ENCODE results near the gene MYO1F. TPM values are rescaled to one million over a fixed set of nuclear protein-coding genes. Genes with fewer than 3 reads are reported as not detected.
"Not testable (repeated sequence)": the region's sequence is repeated elsewhere in the genome, so short reads cannot be mapped to it uniquely, and the experiment has no call there.

Gene MYO1F
- total and polyA plus RNA-seq, 2 experiments from 2014 or later, result 0.54 to 1.6 TPM

DNA sequence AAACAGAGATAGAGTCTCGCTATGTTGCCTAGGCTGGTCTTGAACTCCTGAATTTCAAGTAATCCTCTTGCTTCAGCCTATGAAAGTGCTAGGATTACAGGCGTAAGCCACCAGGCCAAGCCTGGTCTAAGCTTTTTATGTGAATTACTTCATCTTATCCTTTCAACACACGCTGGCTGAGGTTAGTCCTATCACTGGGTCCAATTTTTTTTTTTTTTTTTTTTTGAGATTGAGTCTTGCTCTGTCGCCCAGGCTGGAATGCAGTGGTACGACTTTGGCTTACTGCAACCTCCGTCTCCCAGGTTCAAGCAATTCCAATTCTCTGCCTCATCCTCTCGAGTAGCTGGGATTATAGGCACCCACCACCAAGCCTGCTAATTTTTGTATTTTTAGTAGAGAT, 10.4 kb downstream of the MYO1F start:
- Histone ChIP-seq H2AFZ (no peak overlapping the region), H3K27ac (no peak overlapping the region), H3F3A (ENCODE audit: insufficient read depth) (peaks cover 12% of the 10 kb centered on the region), H3K4me1 (ENCODE audit: insufficient read depth) (peaks cover 31% of the 10 kb centered on the region), H3K4me2 (ENCODE audit: unreplicated experiment) (no peak overlapping the region), H4K20me1 (ENCODE audit: insufficient read depth) (no peaks in the 10 kb centered on the region), H3K9ac (no peak overlapping the region), H3K9me2 (ENCODE audit: insufficient read depth) (no peaks in the 10 kb centered on the region), H3K4me3 (no peak overlapping the region), H3K79me2 (ENCODE audit: insufficient read depth) (no peaks in the 10 kb centered on the region), H3K36me3 (ENCODE audit: low read depth) (no peaks in the 10 kb centered on the region), H3K9me3 (ENCODE audit: low read depth) (no peaks in the 10 kb centered on the region), H3K27me3 (replicated peaks; ENCODE audit: insufficient read depth) (no peaks in the 10 kb centered on the region)
- WGBS, 2 experiments (ENCODE audit: low coverage in 1 of 2, low lambda C conversion rate in 2 of 2, missing lambda C conversion rate in 2 of 2), result 81 to 91% methylated on average over 7 of the region's 7 CpGs
- TF ChIP-seq EZH2phosphoT487 (IDR thresholded peaks at IDR 0.05; ENCODE audit: insufficient read depth, low read depth) (no peak), EZH2 (IDR thresholded peaks at IDR 0.05; ENCODE audit: insufficient read depth, poor library complexity, severe bottlenecking) (no peak)
- in situ Hi-C loops (cut with MboI), result no loop called here
- peak; percentile 19 for DNase-seq

DNA sequence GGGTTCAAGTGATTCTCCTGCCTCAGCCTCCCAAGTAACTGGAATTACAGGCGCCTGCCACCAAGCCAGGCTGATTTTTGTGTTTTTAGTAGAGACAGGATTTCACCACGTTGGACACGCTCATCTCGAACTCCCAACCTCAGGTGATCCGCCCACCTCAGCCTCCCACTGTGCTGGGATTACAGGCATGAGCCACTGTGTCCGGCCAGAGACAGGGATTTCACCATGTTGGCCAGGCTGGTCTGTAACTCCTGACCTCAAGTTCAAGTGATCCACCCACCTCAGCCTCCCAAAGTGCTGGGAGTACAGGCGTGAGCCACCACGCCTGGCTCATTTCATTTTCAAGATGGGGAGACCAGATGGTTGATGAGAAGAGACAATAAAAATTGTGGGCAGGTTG, 12.4 kb downstream of the MYO1F start:
- in situ Hi-C loops (cut with MboI); H4K20me1 ChIP-seq (ENCODE audit: insufficient read depth); H3K9me3 ChIP-seq (ENCODE audit: low read depth); H3K27me3 ChIP-seq (replicated peaks; ENCODE audit: insufficient read depth); H3K36me3 ChIP-seq (ENCODE audit: low read depth); H3K4me3 ChIP-seq; H3K9me2 ChIP-seq (ENCODE audit: insufficient read depth); H3F3A ChIP-seq (ENCODE audit: insufficient read depth); H3K79me2 ChIP-seq (ENCODE audit: insufficient read depth); H3K27ac ChIP-seq; H2AFZ ChIP-seq; H3K9ac ChIP-seq; H3K4me2 ChIP-seq (ENCODE audit: unreplicated experiment); DNase-seq: not testable (repeated sequence)
- H3K4me1 ChIP-seq (ENCODE audit: insufficient read depth), result peaks cover 15% of the 10 kb centered on the region
- WGBS, 2 experiments (ENCODE audit: low coverage in 1 of 2, low lambda C conversion rate in 2 of 2, missing lambda C conversion rate in 2 of 2), result 81 to 88% methylated on average over 8 of the region's 8 CpGs

DNA sequence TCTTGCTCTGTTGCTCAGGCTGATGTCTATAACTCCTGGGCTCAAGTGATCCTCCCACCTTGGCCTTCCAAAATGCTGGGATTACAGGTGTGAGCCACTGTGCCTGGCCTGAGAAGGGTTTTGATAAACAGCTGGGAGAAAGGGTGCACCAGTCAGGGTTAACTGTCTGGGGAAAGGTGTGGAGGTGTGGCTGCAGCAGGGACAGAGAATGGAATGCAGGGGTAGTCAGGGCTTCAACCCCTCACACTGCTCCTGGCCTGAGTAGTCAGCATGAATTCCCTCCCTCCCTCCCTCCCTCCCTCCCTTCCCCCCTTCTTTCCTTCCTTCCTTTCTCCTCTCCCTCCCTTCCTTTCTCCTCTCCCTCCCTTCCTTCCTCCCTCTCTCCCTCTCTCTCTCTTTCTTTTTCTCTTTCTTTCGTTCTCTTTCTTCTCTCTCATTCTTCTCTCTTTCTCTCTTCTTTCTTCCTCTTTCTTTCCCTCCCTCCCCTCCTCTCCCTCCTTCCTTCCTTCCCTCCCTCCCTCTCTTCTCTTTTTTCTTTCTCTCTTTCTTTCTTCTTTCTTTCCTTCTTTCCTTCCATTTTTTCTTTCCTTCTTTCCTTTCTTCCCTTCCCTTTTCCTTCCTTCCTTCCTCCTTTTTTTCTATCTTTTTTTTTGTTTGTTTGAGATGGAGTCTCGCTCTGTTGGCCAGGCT, 16.0 kb downstream of the MYO1F start:
- Histone ChIP-seq H3K9ac (no peak overlapping the region), H3K9me2 (ENCODE audit: insufficient read depth) (no peaks in the 10 kb centered on the region), H4K20me1 (ENCODE audit: insufficient read depth) (no peaks in the 10 kb centered on the region), H3F3A (ENCODE audit: insufficient read depth) (no peaks in the 10 kb centered on the region), H2AFZ (no peak overlapping the region), H3K4me2 (ENCODE audit: unreplicated experiment) (no peak overlapping the region), H3K4me1 (ENCODE audit: insufficient read depth) (no peaks in the 10 kb centered on the region), H3K36me3 (ENCODE audit: low read depth) (no peaks in the 10 kb centered on the region), H3K79me2 (ENCODE audit: insufficient read depth) (no peaks in the 10 kb centered on the region), H3K9me3 (ENCODE audit: low read depth) (no peaks in the 10 kb centered on the region), H3K27me3 (replicated peaks; ENCODE audit: insufficient read depth) (no peaks in the 10 kb centered on the region), H3K27ac (no peak overlapping the region), H3K4me3 (no peak overlapping the region)
- no peak for DNase-seq
- in situ Hi-C loops (cut with MboI), result no loop called here
- TF ChIP-seq EZH2 (IDR thresholded peaks at IDR 0.05; ENCODE audit: insufficient read depth, poor library complexity, severe bottlenecking), result no peak
- no peak for TF ChIP-seq EZH2phosphoT487 (IDR thresholded peaks at IDR 0.05; ENCODE audit: insufficient read depth, low read depth)
- 76 to 100% methylated on average over 1 to 2 of the region's 2 CpGs for WGBS, 2 experiments (ENCODE audit: low coverage in 1 of 2, low lambda C conversion rate in 2 of 2, missing lambda C conversion rate in 2 of 2)

GRCh38 chr19:8558325-8558724, 18.9 kb downstream of the MYO1F start:
- in situ Hi-C loops (cut with MboI), result no loop called here
- TF ChIP-seq EZH2phosphoT487 (IDR thresholded peaks at IDR 0.05; ENCODE audit: insufficient read depth, low read depth), result no peak
- no peak for TF ChIP-seq EZH2 (IDR thresholded peaks at IDR 0.05; ENCODE audit: insufficient read depth, poor library complexity, severe bottlenecking)
- Histone ChIP-seq H3K4me2 (ENCODE audit: unreplicated experiment) (no peak overlapping the region), H3K79me2 (ENCODE audit: insufficient read depth) (no peaks in the 10 kb centered on the region), H4K20me1 (ENCODE audit: insufficient read depth) (no peaks in the 10 kb centered on the region), H3K27me3 (replicated peaks; ENCODE audit: insufficient read depth) (no peaks in the 10 kb centered on the region), H3F3A (ENCODE audit: insufficient read depth) (no peaks in the 10 kb centered on the region), H3K9ac (no peak overlapping the region), H3K36me3 (ENCODE audit: low read depth) (no peaks in the 10 kb centered on the region), H3K9me2 (ENCODE audit: insufficient read depth) (no peaks in the 10 kb centered on the region), H3K4me3 (no peak overlapping the region), H3K9me3 (ENCODE audit: low read depth) (no peaks in the 10 kb centered on the region), H3K4me1 (ENCODE audit: insufficient read depth) (no peaks in the 10 kb centered on the region), H2AFZ (no peak overlapping the region), H3K27ac (no peak overlapping the region)
- DNase-seq, result no peak
- WGBS, 2 experiments (ENCODE audit: low coverage in 1 of 2, low lambda C conversion rate in 2 of 2, missing lambda C conversion rate in 2 of 2), result 70 to 72% methylated on average over 2 of the region's 2 CpGs
